UCSD-AML1 (cell line): Measurements from ENCODE around the gene TSFM.
A peak's percentile ranks its signal among the peaks of the same experiment; 100 is the strongest.
"Not testable (repeated sequence)": the region's sequence is repeated elsewhere in the genome, so short reads cannot be mapped to it uniquely, and the experiment has no call there.

Experiments
- DNase-seq: peaks from one replicate; lab custom pipeline; 2025; ENCODE audit not compliant: unreplicated experiment; lab: John Stamatoyannopoulos, UW

The TSFM gene

DNA sequence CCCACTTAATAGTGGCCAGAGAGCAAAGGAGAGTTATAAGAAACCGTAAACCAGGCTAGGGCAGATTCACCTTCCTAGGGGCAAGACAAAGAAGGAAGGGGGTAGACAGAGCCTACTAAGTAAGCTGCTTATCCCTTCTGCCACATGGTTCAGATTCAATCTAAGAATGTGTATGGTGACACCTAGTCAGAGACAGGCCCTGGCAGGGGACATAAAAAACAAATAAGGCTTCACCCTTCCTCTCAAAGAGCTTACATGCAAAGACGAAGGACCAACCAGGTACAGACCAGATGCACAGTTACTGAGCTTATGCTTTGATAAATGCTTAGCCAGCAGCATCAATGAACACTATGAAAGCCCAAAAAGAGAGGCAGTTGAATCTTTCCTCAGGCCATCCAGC is 20.1 kb upstream of the TSFM start:
- no peak for DNase-seq

- DNase-seq = no peak
These were observed 18.5 kb upstream of the TSFM start for GRCh38 chr12:57763881-57764661.

- DNase-seq = no peak
These were observed 18.0 kb upstream of the TSFM start for GRCh38 chr12:57764662-57765002.

DNA sequence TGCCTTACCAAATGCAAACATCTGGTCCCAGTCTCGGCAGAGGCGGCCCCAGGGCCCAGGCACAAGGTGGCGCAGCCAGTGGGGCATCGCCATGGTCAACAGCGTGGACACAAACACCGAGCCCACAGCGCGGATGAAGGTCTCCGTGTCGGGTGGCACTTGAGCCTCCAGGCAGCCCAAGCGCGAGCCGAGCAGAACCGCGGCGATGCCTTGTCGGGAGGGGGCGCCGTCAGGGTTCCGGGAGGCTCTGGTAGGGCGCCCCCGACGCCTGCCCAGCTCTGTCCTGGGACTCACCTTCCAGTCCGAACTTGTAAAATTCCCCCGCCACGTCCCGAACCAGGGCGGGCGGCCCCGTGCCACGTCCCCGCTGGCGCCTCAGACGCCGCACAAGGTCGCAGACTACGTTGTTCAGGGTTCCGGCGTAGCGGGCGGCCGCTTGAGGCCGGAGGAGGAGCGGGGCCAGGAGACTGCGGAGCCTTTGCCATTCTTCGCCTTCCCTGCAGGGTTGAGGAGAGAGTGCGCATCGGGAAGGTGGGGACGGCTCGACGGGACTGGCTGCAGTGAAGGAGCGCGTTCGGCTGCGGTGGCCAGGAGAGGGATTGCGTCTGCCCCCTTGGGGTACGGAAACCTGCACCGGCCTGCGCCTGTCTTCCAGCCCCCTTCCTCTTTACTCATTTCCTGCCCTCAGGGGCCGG is 17.4 kb upstream of the TSFM start:
- DNase-seq = peak; percentile 34

DNA sequence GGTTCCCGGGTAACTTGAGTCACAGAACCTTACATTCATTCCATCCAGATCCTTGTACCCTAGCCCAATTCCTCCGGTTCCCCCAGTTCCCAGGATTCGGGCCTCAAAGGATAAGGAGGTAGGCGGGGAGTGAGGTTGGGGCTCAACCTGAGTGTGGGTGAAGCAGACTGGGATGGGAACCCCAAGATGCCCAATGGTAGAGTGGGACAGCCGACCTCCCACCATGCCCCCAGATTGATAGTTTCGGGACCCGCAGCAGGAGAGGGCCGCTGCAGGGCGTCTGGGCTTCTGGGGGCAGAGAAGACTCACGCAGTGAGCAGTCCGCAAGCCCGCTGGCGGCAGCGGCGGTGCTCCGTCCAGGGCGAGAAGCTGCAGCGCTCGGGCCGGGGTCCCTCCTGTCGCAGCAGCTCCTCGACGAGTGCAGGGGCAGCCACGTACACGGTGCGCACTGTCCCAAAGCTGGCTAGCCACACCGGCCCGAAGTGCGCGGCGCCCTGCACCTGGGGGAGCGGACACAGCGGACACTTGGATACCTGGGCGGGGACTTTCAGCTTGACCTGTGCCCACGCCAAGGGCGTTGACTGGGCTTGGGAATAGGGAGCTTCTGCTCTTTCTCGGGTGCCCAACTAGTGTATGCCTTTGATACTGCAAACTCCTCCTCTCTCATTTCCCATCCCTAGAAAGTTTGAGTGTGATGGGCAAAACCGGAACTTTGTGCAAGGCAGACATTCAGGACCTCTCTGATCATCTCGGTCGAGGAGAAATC is 16.7 kb upstream of the TSFM start:
- no peak for DNase-seq

DNA sequence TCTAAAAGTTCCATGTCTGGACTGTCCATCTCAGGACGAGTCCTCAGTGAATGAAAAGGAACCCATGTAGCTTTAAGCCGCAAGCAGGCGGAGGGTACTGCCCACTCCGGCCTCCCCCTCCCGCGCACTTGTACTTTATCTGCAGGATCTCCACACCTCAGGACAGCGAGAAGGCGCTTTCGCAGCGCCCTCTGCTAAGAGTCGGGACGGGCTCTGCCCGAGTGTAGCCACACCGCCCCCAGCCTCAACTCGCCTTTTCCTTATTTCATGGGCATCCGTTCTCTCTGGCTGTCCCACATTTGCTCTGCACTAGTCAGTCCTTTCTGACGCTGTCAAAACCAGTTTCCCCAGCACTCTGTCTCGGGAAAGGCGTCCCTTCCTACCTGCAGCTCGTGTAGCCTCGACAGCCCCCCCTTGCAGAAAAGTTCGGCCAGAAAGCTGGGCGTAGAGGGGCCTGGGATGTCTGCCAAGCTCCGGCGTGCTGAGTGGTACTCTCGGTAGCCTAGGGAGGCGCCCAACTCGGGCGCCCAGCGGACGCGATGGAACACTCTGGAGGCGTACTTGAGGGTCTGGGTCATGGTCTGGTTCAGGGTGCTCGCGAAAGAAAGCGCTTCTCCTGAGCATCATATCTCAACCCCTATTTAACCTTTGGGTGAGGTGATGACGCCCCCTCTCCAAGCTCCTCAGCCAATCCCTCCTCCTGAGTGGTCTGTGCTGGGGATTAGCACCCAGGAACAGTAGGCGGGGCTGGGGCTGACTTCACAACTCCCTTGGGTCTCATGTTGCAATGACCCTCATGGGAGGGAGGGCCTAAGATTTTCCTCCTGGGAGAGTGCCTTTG is 15.9 kb upstream of the TSFM start, which contains the start of gene CYP27B1:
TSS of gene CYP27B1 (minus strand) at position 615 of the 841 bp plus-strand sequence. CDS start at position 578, 37 bp downstream.
- no peak for DNase-seq

DNA sequence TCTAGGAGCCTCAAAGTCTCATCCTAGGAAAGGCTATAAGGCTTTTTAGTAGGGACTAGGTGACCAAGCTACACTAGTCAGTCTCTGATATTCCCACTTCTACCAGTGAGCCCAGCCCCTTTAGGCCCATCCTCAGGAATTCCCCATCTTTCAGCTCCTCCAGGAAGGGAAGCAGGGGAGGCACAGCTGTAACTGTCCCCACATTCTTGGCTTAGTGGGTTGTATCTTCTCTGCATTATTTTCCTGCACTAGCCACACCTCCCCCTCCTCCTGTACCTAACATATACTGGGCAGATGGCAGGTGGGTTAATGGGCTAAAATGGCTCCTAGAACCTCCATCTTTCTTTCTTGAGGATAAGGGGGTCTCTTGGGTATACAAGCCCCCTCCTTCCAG is 15.3 kb upstream of the TSFM start:
- no peak for DNase-seq

DNA sequence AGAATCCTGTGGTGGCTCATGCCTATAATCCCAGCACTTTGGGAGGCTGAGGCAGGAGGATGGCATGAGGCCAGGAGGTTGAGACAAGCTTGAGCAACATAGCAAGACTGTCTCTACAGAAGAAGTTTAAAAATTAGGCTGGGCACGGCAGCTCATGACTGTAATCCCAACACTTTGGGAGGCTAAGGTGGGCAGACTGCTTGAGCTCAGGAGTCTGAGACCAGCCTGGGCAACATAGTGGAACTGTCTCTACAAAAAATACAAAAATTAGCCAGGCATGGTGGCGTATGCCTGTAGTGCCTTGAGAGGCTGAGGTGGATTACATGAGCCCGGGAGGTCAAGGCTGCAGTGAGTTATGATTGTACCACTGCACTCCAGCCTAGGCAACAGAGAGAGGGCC is 14.7 kb upstream of the TSFM start:
- no peak for DNase-seq

DNA sequence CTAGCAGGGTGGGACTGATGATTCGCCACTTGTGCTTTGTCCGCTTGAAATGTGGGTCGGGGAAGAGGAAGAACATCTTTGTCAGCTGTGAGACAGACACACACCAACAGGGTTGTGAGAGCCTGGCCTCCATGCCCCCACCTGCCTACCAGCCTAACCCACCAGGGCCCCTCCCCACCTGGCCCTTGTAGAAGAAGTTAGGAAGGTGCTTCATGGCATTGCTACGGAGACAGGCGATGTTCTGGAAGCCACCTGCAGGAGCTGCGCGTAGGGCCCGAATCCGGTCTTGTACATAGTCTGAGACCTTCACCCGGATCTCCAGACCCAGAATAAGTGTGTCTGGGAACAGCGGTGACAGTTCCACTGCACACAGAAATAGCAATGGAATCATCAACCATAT is 13.0 kb upstream of the TSFM start:
- no peak for DNase-seq

GRCh38 chr12:57770734-57771133 is 11.9 kb upstream of the TSFM start:
- DNase-seq = no peak

GRCh38 chr12:57771236-57771872 is 11.2 kb upstream of the TSFM start:
- peak; percentile 94 for DNase-seq

- peak; percentile 95 for DNase-seq
These were observed 10.6 kb upstream of the TSFM start, which contains the start of gene METTL1 for GRCh38 chr12:57771873-57772428. Gene METTL1, minus strand, starts transcription at chr12:57772105. Its CDS starts 22 bp downstream, at chr12:57772083.

GRCh38 chr12:57772429-57773322 is 9.9 kb upstream of the TSFM start, which contains the start of gene EEF1AKMT3:
Gene EEF1AKMT3, plus strand, starts transcription at chr12:57772614. Its CDS starts 111 bp downstream, at chr12:57772725.
- peak; percentile 83 for DNase-seq

DNA sequence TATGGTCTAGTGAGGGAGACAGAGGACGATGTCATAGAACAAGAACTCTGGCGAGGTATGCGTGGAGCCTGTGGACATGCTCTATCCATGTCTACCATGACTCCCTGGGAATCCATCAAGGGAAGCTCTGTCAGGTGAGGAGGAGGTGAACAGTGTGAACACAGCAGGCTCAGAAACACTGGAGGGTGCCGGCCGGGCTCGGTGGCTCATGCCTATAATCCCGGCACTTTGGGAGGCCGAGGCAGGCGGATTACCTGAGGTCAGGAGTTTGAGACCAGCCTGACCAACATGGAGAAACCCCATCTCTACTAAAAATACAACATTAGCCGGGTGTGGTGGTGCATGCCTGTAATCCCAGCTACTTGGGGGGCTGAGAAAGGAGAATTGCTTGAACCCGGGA is 8.0 kb upstream of the TSFM start:
- DNase-seq = not testable (repeated sequence)

GRCh38 chr12:57775044-57775443 is 7.5 kb upstream of the TSFM start:
- no peak for DNase-seq

GRCh38 chr12:57775563-57776246 is 6.9 kb upstream of the TSFM start:
- DNase-seq = no peak

- no peak for DNase-seq
These were observed 6.4 kb upstream of the TSFM start for GRCh38 chr12:57776247-57776587.

GRCh38 chr12:57777367-57777766 is 5.2 kb upstream of the TSFM start:
- DNase-seq = no peak
